Small intestine (tissue), 7 donors: ENCODE results near the gene ANKK1. TPM values are rescaled to one million over a fixed set of nuclear protein-coding genes. Genes with fewer than 3 reads are reported as not detected.

Experiments used
- DNase-seq, 2 donors: peaks; one replicate each; pipeline versions ENCODE4 v3.0.0 to v3.0.0-alpha.2; 2013
- FAIRE-seq: peaks from 2 replicates; lab custom pipeline; 2012; peaks lifted over from hg19 to GRCh38; lab: Jason Lieb, UNC
- H3K27ac ChIP-seq, 3 donors: one replicate each; pipeline ENCODE4 v1.5.1; 2013; ENCODE audit warnings: low read length in 2 of 3, mild to moderate bottlenecking in 2 of 3, control low read depth in 1 of 3, inconsistent platforms in 1 of 3, low read depth in 1 of 3, moderate library complexity in 1 of 3
- H3K27me3 ChIP-seq, 3 donors: one replicate each; pipeline ENCODE4 v1.6.1; 2013; ENCODE audit warnings: low read length in 3 of 3, inconsistent platforms in 1 of 3; ENCODE audit not compliant: control insufficient read depth in 3 of 3, insufficient read depth in 3 of 3
- H3K36me3 ChIP-seq, 3 donors: one replicate each; pipeline ENCODE4 v1.6.1; 2013; ENCODE audit warnings: low read length in 3 of 3, inconsistent platforms in 1 of 3, low read depth in 1 of 3, mild to moderate bottlenecking in 1 of 3, moderate library complexity in 1 of 3; ENCODE audit not compliant: control insufficient read depth in 3 of 3, insufficient read depth in 2 of 3
- H3K4me1 ChIP-seq, 3 donors: one replicate each; pipeline ENCODE4 v1.6.1; 2013; ENCODE audit warnings: low read length in 2 of 3, inconsistent platforms in 1 of 3, low read depth in 1 of 3, mild to moderate bottlenecking in 1 of 3, moderate library complexity in 1 of 3; ENCODE audit not compliant: control insufficient read depth in 3 of 3, insufficient read depth in 2 of 3
- H3K4me3 ChIP-seq, 3 donors: one replicate each; pipeline ENCODE4 v1.5.1; 2013; ENCODE audit warnings: low read length in 3 of 3, control low read depth in 1 of 3, inconsistent platforms in 1 of 3, low read depth in 1 of 3, mild to moderate bottlenecking in 1 of 3, moderate library complexity in 1 of 3
- H3K9me3 ChIP-seq, 2 donors: one replicate each; pipeline ENCODE4 v1.6.1; 2013; ENCODE audit warnings: low read depth in 1 of 2, low read length in 1 of 2; ENCODE audit not compliant: control insufficient read depth in 2 of 2, insufficient read depth in 1 of 2
- WGBS, 3 donors: extraction: QIAGEN DNeasy Blood & Tissue Kit; methylation state at CpG; one replicate each; pipeline ENCODE4 v1.1.7; 2013; 5-methylcytosine and 5-hydroxymethylcytosine counted together
- polyA plus RNA-seq, 4 donors: library from polyadenylated mRNA; stranded (reverse) in 3 of 4; unstranded in 1 of 4; fragments of 200-250 nt in 3 of 4; fragments of 120-200 nt in 1 of 4; gene quantifications; one replicate each; pipeline versions ENCODE4 v1.2.1 to v1.2.3, GENCODE V29; 2013
- donor health status: healthy with polysubstance abuse.
- donor health status: control.
- donor health status: control.
- donor health status: Bipolar disorder and iron deficiency.
- donor health status: healthy.

Gene ANKK1
- polyA plus RNA-seq, 4 donors = 0.18 to 0.30 (median 0.22) TPM; not detected in 1

DNA sequence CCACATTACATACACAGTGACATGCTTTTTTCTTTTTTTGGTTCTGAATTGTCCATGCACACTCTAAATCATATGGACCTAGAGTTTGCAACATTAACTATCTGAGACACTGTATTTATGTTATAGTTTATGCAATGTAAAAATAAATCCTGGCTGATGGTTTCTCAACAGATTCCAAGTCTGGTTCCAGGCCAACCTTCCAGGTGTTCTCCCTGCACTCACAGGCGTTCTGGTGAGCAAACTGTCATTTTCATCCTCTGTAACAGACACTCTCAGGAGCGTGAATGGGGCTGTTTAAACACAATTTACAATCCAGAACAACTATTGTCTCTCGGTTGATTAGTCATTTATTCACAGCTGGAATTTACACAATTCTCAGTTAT, 36.5 kb upstream of the ANKK1 start:
- FAIRE-seq = no peak
- WGBS, 3 donors = 66 to 73% (median 71%) methylated on average over 3 of the region's 3 CpGs

DNA sequence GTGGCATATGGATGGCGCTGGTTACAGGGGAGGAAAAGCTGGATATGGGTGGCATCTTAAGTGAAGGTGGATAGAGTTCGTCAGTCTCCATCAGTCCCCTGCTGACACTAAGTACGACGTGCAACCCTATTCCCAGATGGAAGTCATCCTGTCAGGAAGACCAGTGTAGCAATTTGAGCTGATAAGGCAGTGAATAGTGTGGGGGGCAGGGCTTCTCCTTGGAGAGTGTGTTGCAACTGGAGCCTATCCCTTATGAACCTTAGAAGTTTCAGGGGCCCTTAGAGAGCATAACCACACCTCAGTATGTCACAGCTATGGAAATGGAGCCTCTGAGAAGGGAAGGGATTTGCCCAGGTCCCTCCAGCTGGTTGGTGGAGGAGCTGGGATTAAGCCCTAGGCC, 36.1 kb upstream of the ANKK1 start:
- Histone ChIP-seq H3K36me3 (peaks cover 0 to 6% (median 5%) of the 10 kb centered on the region in 3 donors), H3K4me3 (no peak overlapping the region), H3K4me1 (no peaks in the 10 kb centered on the region)

More for the DNA sequence above, 36.5 kb upstream of the ANKK1 start:
- DNase-seq = no peak
- Histone ChIP-seq H3K27ac (no peak overlapping the region), H3K9me3 (peaks cover 0 to under 1% of the 10 kb centered on the region in 2 donors), H3K4me1 (no peaks in the 10 kb centered on the region), H3K27me3 (no peaks in the 10 kb centered on the region), H3K4me3 (no peak overlapping the region), H3K36me3 (peaks cover 0 to 6% (median 5%) of the 10 kb centered on the region in 3 donors)

DNA sequence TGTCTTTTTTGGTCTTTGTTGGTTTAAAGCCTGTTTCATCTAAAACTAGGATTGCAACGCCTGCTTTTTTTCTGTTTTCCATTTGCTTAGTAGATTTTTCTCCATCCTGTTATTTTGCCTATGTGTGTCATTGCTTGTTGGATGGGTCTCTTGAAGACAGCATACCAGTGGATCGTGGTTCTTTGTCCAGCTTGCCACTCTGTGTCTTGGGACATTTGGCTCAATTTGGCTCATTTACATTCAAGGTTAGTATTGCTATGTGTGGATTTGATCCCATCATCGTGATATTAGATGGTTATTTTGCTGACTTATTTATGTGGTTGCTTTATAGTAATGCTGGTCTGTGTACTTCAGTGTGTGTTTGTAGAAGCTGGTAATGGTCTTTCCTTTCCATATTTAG, 31.4 kb upstream of the ANKK1 start:
- H3K9me3 ChIP-seq = peaks cover 0 to 3% of the 10 kb centered on the region in 2 donors
- 93 to 97% (median 97%) methylated on average over 3 of the region's 3 CpGs for WGBS, 3 donors

More for the DNA sequence above, 36.1 kb upstream of the ANKK1 start:
- Histone ChIP-seq H3K9me3 (peaks cover 0 to 3% of the 10 kb centered on the region in 2 donors), H3K27me3 (no peaks in the 10 kb centered on the region), H3K27ac (no peak overlapping the region)
- DNase-seq = peak in 1 of 2 donors; percentile 66
- FAIRE-seq = no peak
- WGBS, 3 donors = 89 to 95% (median 93%) methylated on average over 4 of the region's 4 CpGs

DNA sequence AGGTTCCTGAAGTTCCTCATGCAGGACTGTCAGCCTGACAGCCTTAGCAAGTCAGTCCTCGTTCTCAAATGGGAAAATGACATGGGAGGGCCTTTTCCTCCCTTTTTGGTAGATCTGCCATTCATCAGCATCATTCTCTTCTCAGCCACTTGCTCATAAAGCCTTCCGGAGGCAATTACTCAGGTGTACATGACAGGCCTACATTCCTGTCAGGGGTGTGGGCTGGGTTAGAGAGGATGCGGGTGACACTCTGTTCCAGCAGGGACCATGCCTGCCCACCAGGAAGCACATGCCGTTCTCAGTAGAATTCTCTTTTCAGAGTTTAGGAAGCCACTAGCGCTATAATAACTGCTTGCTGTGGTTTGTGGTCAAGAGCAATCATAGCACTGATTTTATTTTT, 24.2 kb upstream of the ANKK1 start:
- no peak overlapping the region for H3K27ac ChIP-seq
- WGBS, 3 donors = 74 to 81% (median 75%) methylated on average over 5 of the region's 5 CpGs
- DNase-seq = no peak
- no peaks in the 10 kb centered on the region for H3K27me3 ChIP-seq
- FAIRE-seq = no peak
- H3K4me1 ChIP-seq = no peaks in the 10 kb centered on the region
- no peaks in the 10 kb centered on the region for H3K9me3 ChIP-seq
- H3K36me3 ChIP-seq = peaks cover 5 to 65% (median 8%) of the 10 kb centered on the region in 3 donors
- H3K4me3 ChIP-seq = no peak overlapping the region

More for the DNA sequence above, 31.4 kb upstream of the ANKK1 start:
- no peak for DNase-seq
- H3K27ac ChIP-seq = no peak overlapping the region
- H3K27me3 ChIP-seq = no peaks in the 10 kb centered on the region
- H3K4me3 ChIP-seq = no peak overlapping the region
- H3K4me1 ChIP-seq = no peaks in the 10 kb centered on the region
- peaks cover 2 to 31% (median 6%) of the 10 kb centered on the region in 3 donors for H3K36me3 ChIP-seq
- FAIRE-seq = no peak

DNA sequence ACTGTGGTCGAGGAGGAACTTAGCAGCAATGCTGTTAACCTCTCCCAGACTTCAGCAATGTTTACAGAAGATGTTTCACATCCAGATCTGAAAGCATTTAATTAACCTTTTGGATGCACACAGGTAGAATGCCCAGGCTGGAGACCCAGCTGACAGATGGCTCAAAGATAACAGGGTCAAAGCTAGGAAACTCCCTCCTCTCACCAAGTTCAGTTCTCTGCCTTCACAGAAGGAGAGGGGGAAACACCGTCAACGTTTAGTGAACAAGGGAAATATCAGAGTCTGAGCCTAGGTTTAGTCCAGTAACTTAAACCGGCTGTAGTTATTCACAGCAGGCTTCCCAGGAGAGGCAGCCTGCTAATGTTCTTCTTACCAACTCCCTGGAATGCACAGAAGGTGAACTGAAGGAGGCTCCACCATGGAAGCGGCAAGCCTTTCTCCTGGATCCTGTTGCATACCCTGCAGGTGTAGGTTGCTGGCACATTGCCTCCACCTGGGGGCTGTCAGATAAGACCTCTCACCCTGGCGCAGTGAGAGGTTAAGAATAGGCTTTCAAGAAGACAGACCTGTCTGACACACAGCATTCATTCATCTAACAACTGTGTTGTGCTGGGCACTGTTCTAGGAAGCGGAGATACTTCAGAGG, 23.5 kb upstream of the ANKK1 start:
- DNase-seq = no peak
- no peak overlapping the region for H3K27ac ChIP-seq
- WGBS, 3 donors = 82 to 85% (median 84%) methylated on average over 7 of the region's 7 CpGs
- H3K36me3 ChIP-seq = peaks cover 5 to 63% (median 8%) of the 10 kb centered on the region in 3 donors
- FAIRE-seq = no peak
- H3K4me3 ChIP-seq = no peak overlapping the region
- H3K9me3 ChIP-seq = no peaks in the 10 kb centered on the region
- no peaks in the 10 kb centered on the region for H3K4me1 ChIP-seq
- no peaks in the 10 kb centered on the region for H3K27me3 ChIP-seq

DNA sequence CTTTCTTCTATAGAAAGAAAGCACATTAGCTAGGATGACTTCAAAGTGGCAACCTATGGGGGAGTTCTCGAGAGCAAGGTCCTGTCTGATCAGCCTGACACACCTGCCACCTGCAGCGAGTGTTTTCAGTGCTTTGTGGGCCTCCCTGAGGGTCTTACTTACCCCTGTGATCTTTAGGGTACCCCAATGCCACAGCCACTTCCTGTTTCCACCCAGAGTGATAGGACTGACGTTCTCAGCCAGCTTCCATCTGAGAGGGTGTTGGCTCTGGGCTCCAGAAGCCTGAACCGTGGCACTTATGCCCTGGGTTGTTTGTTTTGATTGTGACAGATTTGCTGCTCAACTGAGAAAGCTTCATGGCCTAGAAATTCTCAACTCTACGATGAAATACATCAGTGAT, 21.7 kb upstream of the ANKK1 start:
- Histone ChIP-seq H3K27ac (no peak overlapping the region), H3K4me1 (no peaks in the 10 kb centered on the region), H3K36me3 (peaks cover 5 to 62% (median 6%) of the 10 kb centered on the region in 3 donors), H3K4me3 (no peak overlapping the region), H3K27me3 (no peaks in the 10 kb centered on the region), H3K9me3 (no peaks in the 10 kb centered on the region)
- DNase-seq = no peak
- 52 to 64% (median 64%) methylated on average over 5 of the region's 5 CpGs for WGBS, 3 donors
- FAIRE-seq = no peak

DNA sequence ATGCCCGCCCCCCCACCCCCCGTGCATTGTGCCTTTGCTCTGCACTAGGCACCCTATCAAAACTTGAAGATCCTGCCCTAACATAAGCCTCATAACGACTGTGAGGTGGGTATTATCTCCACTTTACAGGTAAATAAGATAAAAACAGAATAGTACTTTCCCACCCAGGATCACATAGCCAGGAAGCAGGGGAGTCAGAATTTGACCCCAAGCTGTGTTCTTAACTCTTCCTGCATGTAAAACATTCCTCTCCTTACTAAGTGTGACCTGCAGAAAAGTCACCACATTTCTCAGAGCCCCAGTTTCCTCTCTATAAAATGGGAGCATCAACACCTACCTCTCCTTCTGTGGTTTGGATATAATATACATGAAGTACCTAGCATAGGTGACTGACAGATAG, 18.2 kb upstream of the ANKK1 start:
- no peak for DNase-seq
- Histone ChIP-seq H3K27ac (no peak overlapping the region), H3K9me3 (no peaks in the 10 kb centered on the region), H3K4me3 (no peak overlapping the region), H3K36me3 (peaks cover 0 to 48% (median 2%) of the 10 kb centered on the region in 3 donors), H3K4me1 (no peaks in the 10 kb centered on the region), H3K27me3 (no peaks in the 10 kb centered on the region)
- 72 to 74% (median 73%) methylated on average over 3 of the region's 3 CpGs for WGBS, 3 donors
- FAIRE-seq = no peak

DNA sequence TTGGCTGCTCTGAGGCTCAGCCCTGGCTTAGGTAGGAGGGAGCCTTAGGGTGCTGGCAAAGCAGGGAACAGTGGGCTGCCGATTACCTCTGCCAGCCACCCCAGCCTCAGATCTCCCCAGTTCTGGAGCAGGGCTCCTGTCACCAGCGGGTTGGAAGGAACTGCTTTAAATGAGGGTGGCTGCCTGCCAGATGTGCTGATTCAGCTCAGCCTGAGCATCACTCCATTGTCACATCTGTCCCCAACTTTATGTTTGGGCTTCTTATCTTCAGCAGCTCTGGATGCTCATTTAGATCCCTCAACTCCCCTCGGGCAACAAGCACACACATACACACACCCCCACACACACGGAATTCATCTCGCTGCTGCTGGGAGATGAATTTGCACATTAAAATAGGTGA, 16.9 kb upstream of the ANKK1 start:
- Histone ChIP-seq H3K4me3 (no peak overlapping the region), H3K9me3 (no peaks in the 10 kb centered on the region), H3K36me3 (peaks cover 0 to 35% (median 2%) of the 10 kb centered on the region in 3 donors), H3K27ac (no peak overlapping the region), H3K27me3 (no peaks in the 10 kb centered on the region), H3K4me1 (no peaks in the 10 kb centered on the region)
- FAIRE-seq (no peak), DNase-seq (no peak)
- WGBS, 3 donors = 84 to 95% (median 92%) methylated on average over 5 of the region's 5 CpGs
